ENCODE measurements around the gene POLD4.

- TF ChIP-seq POLR2AphosphoS5 (IDR thresholded peaks at IDR 0.05; ENCODE audit: low read depth, low read length) (no peak), SIN3A (IDR thresholded peaks at IDR 0.05; ENCODE audit: borderline replicate concordance, insufficient read depth, low read length) (no peak), REST (IDR thresholded peaks at IDR 0.05; ENCODE audit: insufficient read depth in 1 of 2, low read depth in 2 of 2, low read length in 2 of 2) (no peak), FOXP2 (optimal IDR thresholded peaks at IDR 0.05; ENCODE audit: borderline replicate concordance, extremely low read depth, extremely low read length, insufficient read depth) (no peak)
Measured at GRCh38 chr11:67337257-67337656, 16.1 kb downstream of the POLD4 start.
